Stimulated activated CD4-positive, alpha-beta T cell treated with anti-CD3 and anti-CD28 coated beads, Interleukin-2, amount 100 ng/mL, for 4 hours (primary cell): Measurements from ENCODE around the gene CYP4F11.
"Not testable (repeated sequence)": the region's sequence is repeated elsewhere in the genome, so short reads cannot be mapped to it uniquely, and the experiment has no call there.

Experiments
- DNase-seq: peaks from one replicate; pipeline ENCODE4 v3.0.0-alpha.2; 2020; ENCODE audit warnings: low read depth

The CYP4F11 gene

DNA sequence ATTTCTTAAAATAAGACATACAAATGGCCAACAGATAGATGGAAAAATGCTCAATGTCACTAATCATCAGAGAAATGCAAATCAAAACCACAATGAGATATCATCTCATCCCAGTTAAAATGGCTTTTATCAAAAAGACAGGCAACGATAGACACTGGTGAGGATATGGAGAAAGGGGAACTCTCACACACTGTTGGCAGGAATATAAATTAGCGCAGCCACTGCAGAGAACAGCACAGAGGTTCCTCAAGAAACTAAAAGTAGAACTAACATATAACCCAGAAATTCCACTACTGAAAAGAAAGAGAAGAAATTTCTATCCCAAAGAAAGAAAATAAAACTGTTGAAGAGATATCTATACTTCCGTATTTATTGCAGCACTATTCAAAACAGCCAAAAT is 51.0 kb downstream of the CYP4F11 start:
- not testable (repeated sequence) for DNase-seq

GRCh38 chr19:15874821-15875474 is 59.4 kb downstream of the CYP4F11 start:
- DNase-seq = no peak

- not testable (repeated sequence) for DNase-seq
Observed at GRCh38 chr19:15873771-15874170, 60.6 kb downstream of the CYP4F11 start.

DNA sequence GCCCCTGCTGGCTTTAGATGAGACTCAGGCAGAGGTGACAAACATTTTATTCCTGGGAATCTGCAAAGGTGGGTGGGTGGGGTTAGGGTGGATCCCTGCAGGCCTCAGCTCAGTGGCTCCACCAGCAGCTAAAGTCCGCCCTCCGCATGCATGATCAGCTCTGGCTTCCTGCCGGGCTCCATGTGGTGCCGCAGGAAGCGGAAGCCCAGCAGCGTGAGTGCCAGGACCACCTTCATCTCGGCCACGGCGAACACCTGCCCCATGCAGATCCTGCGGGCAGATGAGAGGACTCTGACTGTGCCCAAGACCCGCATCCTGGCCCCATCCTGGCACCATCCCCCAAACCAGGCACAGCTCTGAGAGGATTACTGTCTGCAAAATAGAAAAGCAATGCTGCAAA is 62.8 kb downstream of the CYP4F11 start:
- no peak for DNase-seq

DNA sequence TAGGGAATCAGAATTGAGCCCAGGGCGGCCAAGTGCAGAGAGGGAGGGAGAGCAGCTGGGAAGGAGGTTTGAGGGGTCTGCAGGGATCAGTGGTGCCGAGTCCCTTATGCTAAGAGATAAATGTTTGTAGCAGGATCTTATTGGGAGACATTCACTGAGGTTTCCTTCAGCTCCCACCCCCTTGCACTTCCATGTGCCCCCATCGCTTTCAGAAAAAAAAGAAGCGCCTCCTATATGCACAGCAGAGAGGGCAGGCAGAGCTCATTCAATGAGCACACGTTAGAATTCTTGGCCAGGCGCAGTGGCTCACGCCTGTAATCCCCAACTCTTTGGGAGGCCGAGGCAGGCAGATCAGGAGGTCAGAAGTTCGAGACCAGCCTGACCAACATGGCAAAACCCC is 64.5 kb downstream of the CYP4F11 start:
- DNase-seq = no peak

GRCh38 chr19:15869109-15869555 is 65.2 kb downstream of the CYP4F11 start:
- peak; percentile 23 for DNase-seq

GRCh38 chr19:15866636-15867035 is 67.7 kb downstream of the CYP4F11 start:
- no peak for DNase-seq

- no peak for DNase-seq
Observed at GRCh38 chr19:15864824-15865223, 69.5 kb downstream of the CYP4F11 start.

DNA sequence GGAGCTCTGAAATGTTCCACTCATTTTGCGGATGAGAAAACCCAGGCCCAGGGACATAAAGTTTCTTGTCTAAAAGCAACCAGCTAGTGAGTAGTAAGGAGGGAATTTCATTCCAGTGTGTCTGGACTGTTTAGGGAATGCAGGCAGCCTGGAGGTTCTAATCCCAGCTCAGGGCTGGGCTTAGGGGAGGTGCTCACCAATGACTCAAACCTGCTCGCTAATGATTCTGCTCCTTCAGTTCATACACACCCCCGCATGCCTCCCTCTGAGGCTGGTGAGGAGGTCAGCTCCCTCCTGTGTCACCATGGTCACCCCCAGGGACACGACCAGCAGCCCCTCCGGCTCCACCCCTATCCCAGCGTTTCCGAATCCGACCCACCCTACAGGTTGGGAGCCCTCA is 71.1 kb downstream of the CYP4F11 start:
- no peak for DNase-seq

- no peak for DNase-seq
Observed at GRCh38 chr19:15862444-15862843, 71.9 kb downstream of the CYP4F11 start.
